ENCODE measurements around the gene CDPF1. TPM values are rescaled to one million over a fixed set of nuclear protein-coding genes. Genes with fewer than 3 reads are reported as not detected.
A peak's percentile ranks its signal among the peaks of the same experiment; 100 is the strongest.

Gene CDPF1
- total and polyA plus RNA-seq, 11 donors: 7.4 to 13.6 (median 9.3) TPM

DNA sequence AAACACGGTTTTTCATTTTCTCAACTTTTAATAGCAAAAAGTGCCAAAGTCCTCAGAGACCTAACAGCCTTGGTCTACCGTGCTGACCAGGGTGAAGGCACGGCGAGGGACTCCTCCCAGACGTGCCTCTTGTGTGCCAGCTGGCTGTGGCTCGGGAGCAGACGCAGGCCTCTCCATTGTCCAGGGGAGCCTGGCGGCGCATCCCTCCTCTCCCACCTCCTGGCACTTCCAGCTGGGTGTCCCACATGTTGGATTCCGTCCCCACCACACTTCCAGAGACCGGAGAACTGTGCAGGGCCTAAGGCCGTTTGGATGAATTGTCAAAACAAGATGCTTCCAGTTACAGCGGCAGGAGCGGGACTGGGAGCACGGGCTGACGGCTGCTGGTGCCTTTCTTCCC, 11.6 kb downstream of the CDPF1 start:
- no peak for TF ChIP-seq POLR2A (IDR thresholded peaks at IDR 0.05)
- TF ChIP-seq, protein P1, sequence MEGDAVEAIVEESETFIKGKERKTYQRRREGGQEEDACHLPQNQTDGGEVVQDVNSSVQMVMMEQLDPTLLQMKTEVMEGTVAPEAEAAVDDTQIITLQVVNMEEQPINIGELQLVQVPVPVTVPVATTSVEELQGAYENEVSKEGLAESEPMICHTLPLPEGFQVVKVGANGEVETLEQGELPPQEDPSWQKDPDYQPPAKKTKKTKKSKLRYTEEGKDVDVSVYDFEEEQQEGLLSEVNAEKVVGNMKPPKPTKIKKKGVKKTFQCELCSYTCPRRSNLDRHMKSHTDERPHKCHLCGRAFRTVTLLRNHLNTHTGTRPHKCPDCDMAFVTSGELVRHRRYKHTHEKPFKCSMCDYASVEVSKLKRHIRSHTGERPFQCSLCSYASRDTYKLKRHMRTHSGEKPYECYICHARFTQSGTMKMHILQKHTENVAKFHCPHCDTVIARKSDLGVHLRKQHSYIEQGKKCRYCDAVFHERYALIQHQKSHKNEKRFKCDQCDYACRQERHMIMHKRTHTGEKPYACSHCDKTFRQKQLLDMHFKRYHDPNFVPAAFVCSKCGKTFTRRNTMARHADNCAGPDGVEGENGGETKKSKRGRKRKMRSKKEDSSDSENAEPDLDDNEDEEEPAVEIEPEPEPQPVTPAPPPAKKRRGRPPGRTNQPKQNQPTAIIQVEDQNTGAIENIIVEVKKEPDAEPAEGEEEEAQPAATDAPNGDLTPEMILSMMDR (IDR thresholded peaks at IDR 0.05): no peak
- 71 to 79% (median 75%) methylated on average over 16 of the region's 16 CpGs for WGBS, 4 donors
- H3K27me3 ChIP-seq: no peaks in the 10 kb centered on the region
- no peak overlapping the region for H3K4me3 ChIP-seq
- DNase-seq (peak in 1 of 5 donors; percentile 52), ATAC-seq (peak in 3 of 4 donors; percentile 43 to 48 (median 45))
- H3K27ac ChIP-seq: peak overlapping the region; percentile 21 to 91 (median 70)
- intact Hi-C loops (cut with DNase I): loop anchor here in 1 of 10 donors (5.0 kb wide), 1 partner anchor 41 kb away; no protein-coding TSS in a partner anchor
- H3K4me1 ChIP-seq: peaks cover 0 to 62% (median 28%) of the 10 kb centered on the region in 12 donors
- H3K36me3 ChIP-seq: peaks cover 0 to 60% (median 41%) of the 10 kb centered on the region in 9 donors
- H3K9me3 ChIP-seq: no peaks in the 10 kb centered on the region

DNA sequence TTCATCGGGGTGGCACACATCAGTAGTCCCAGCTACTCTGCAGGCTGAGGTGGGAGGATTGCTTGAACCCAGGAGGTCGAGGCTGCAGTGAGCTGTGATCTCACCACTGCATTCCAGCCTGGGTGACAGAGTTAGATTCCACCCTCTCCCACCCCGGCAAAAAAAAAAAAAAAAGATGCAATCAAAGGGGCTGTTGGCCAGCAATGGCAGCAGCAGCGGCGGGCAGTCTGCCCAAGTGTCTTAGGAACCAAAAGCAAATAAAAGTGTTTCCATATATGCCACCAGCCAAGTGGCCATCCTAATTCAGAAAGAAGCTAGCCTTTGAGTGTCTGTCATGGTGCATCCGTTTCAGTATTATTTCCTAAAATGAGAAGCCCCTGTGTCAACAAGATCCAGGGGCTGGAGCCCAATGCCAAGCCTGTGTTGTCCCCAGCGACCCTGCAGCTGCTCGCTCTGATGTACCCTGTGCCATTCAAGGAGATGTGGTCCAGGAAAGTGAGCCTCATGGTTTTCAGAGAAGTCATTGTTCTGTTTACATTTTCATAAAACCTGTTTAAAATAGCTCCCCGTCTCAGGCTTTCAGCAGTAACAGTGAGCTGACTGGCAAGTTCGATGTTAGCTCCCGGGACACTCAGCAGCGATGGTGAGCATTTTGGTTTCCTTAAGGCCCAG, 12.5 kb downstream of the CDPF1 start:
- intact Hi-C loops (cut with DNase I): loop anchor here in 1 of 10 donors (5.0 kb wide), 1 partner anchor 40 kb away; no protein-coding TSS in a partner anchor
- DNase-seq: peak in 4 of 5 donors; percentile 48 to 78 (median 69)
- peak in 3 of 4 donors; percentile 37 to 49 (median 38) for ATAC-seq
- no peaks in the 10 kb centered on the region for H3K27me3 ChIP-seq
- TF ChIP-seq, protein P1 (IDR thresholded peaks at IDR 0.05): no peak
- TF ChIP-seq POLR2A (IDR thresholded peaks at IDR 0.05): no peak
- no peak overlapping the region for H3K4me3 ChIP-seq
- peak overlapping the region; percentile 21 to 91 (median 70) for H3K27ac ChIP-seq
- no peaks in the 10 kb centered on the region for H3K9me3 ChIP-seq
- H3K36me3 ChIP-seq: peaks cover 0 to 52% (median 38%) of the 10 kb centered on the region in 9 donors
- peaks cover 0 to 70% (median 33%) of the 10 kb centered on the region in 12 donors for H3K4me1 ChIP-seq
- 62 to 76% (median 65%) methylated on average over 12 of the region's 12 CpGs for WGBS, 4 donors

DNA sequence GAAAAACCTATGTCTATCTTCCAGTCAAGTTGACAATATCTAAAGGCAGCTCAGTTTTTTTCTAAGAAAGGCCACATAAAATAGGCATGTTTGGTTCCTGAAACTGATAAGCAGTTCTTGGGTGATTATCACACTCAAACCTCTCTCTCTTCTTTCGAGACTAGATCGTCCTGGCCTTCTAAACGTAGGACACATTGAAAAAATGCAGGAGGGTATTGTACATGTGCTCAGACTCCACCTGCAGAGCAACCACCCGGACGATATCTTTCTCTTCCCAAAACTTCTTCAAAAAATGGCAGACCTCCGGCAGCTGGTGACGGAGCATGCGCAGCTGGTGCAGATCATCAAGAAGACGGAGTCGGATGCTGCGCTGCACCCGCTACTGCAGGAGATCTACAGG, 15.1 kb downstream of the CDPF1 start:
- TF ChIP-seq, protein P1 (IDR thresholded peaks at IDR 0.05): no peak
- no peak for TF ChIP-seq POLR2A (IDR thresholded peaks at IDR 0.05)
- no peaks in the 10 kb centered on the region for H3K9me3 ChIP-seq
- no peak for DNase-seq
- H3K4me1 ChIP-seq: peaks cover 0 to 51% (median 15%) of the 10 kb centered on the region in 12 donors
- no peaks in the 10 kb centered on the region for H3K27me3 ChIP-seq
- WGBS, 4 donors: 90% methylated on average over 12 of the region's 12 CpGs
- intact Hi-C loops (cut with DNase I): loop anchor here in 1 of 10 donors (5.0 kb wide), 1 partner anchor 38 kb away; no protein-coding TSS in a partner anchor
- H3K36me3 ChIP-seq: peaks cover 0 to 69% (median 50%) of the 10 kb centered on the region in 9 donors
- H3K27ac ChIP-seq: peak overlapping the region in 3 of 12 donors; percentile 69 to 86 (median 70)
- ATAC-seq: no peak
- H3K4me3 ChIP-seq: no peak overlapping the region

DNA sequence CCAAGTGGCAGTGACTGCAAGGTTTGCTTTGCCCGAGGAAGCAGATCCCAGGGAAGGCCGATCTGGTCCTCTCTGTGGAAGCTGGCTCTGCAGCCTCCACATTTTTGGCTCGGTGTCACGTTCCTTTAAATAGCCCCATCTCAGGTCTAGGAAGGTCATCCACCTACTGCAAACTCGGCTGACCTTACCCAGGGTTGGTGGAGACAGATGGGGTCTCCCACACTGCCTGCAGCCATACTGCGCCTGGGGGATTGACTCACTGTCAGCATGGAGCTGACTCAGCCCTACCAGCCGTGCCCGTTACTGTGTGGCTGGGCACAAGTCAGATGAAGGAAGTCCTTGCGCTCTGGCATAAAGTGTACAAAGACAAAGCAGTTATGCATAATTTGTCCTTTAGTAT, 16.9 kb downstream of the CDPF1 start:
- intact Hi-C loops (cut with DNase I): no loop called here
- H3K4me3 ChIP-seq: no peak overlapping the region
- DNase-seq: peak; percentile 63 to 84 (median 76)

More for the DNA sequence above, 16.9 kb downstream of the CDPF1 start:
- Histone ChIP-seq H3K27ac (peak overlapping the region in 11 of 12 donors; percentile 48 to 86 (median 68)), H3K36me3 (peaks cover 0 to 70% (median 43%) of the 10 kb centered on the region in 9 donors), H3K27me3 (no peaks in the 10 kb centered on the region), H3K9me3 (no peaks in the 10 kb centered on the region), H3K4me1 (peaks cover 0 to 39% (median 13%) of the 10 kb centered on the region in 12 donors)
- TF ChIP-seq, protein P1 (IDR thresholded peaks at IDR 0.05): no peak
- no peak for TF ChIP-seq POLR2A (IDR thresholded peaks at IDR 0.05)
- WGBS, 4 donors: 27 to 40% (median 31%) methylated on average over 9 of the region's 9 CpGs
- peak; percentile 72 to 93 (median 88) for ATAC-seq

Data from heart left ventricle (tissue), 16 donors.